Mesendoderm (in vitro differentiated cells): Measurements from ENCODE around the gene RAB44.

ENCODE experiments used
- DNase-seq: peaks from one replicate; pipeline ENCODE4 v3.0.0; 2013
- H2AK5ac ChIP-seq: 2 replicates; pipeline ENCODE4 v1.6.1; 2013; ENCODE audit warnings: low read length, inconsistent platforms
- H2BK120ac ChIP-seq: 2 replicates; pipeline ENCODE4 v1.6.1; 2013; ENCODE audit warnings: low read depth, mild to moderate bottlenecking, low read length, moderate library complexity, mixed read lengths
- H2BK15ac ChIP-seq: replicated peaks from 2 replicates; pipeline ENCODE4 v1.6.1; 2013; ENCODE audit warnings: low read depth, mild to moderate bottlenecking, moderate library complexity
- H2BK5ac ChIP-seq: 2 replicates; pipeline ENCODE4 v1.6.1; 2013; ENCODE audit warnings: low read length, inconsistent platforms
- H3K18ac ChIP-seq: 2 replicates; pipeline ENCODE4 v1.6.1; 2013; ENCODE audit warnings: mild to moderate bottlenecking, low read length, mixed read lengths
- H3K23ac ChIP-seq: one replicate; pipeline ENCODE4 v1.6.1; 2013; ENCODE audit warnings: low read length
- H3K27ac ChIP-seq: 2 replicates; pipeline ENCODE4 v1.5.1; 2013; ENCODE audit warnings: low read depth, mild to moderate bottlenecking, inconsistent platforms, low read length, moderate library complexity
- H3K27me3 ChIP-seq: 2 replicates; pipeline ENCODE4 v1.6.1; 2013; ENCODE audit warnings: low read length, control low read depth, mild to moderate bottlenecking, inconsistent platforms; ENCODE audit not compliant: insufficient read depth, poor library complexity
- H3K36me3 ChIP-seq: 2 replicates; pipeline ENCODE4 v1.6.1; 2013; ENCODE audit warnings: low read length, inconsistent platforms; ENCODE audit not compliant: control insufficient read depth, insufficient read depth
- H3K4ac ChIP-seq: one replicate; pipeline ENCODE4 v1.6.1; 2013; ENCODE audit warnings: low read depth, mild to moderate bottlenecking, low read length, moderate library complexity
- H3K4me1 ChIP-seq: 2 replicates; pipeline ENCODE4 v1.6.1; 2013; ENCODE audit warnings: low read depth, low read length, inconsistent platforms; ENCODE audit not compliant: control insufficient read depth
- H3K4me2 ChIP-seq: 2 replicates; pipeline ENCODE4 v1.6.1; 2013; ENCODE audit warnings: low read length
- H3K4me3 ChIP-seq: 2 replicates; pipeline ENCODE4 v1.5.1; 2013; ENCODE audit warnings: mild to moderate bottlenecking, low read length
- H3K56ac ChIP-seq: one replicate; pipeline ENCODE4 v1.6.1; 2013; ENCODE audit warnings: low read length
- H3K79me1 ChIP-seq: 2 replicates; pipeline ENCODE4 v1.6.1; 2013; ENCODE audit warnings: low read length, inconsistent platforms
- H3K79me2 ChIP-seq: 2 replicates; pipeline ENCODE4 v1.6.1; 2013; ENCODE audit warnings: mild to moderate bottlenecking, low read length; ENCODE audit not compliant: control insufficient read depth, insufficient read depth
- H3K9ac ChIP-seq: 2 replicates; pipeline ENCODE4 v1.6.1; 2013; ENCODE audit warnings: low read length, inconsistent platforms
- H4K5ac ChIP-seq: one replicate; pipeline ENCODE4 v1.6.1; 2013; ENCODE audit warnings: low read length
- H4K8ac ChIP-seq: one replicate; pipeline ENCODE4 v1.6.1; 2013; ENCODE audit warnings: low read depth, mild to moderate bottlenecking, control low read depth, low read length, moderate library complexity
- WGBS: extraction: QIAGEN DNeasy Blood & Tissue Kit; methylation state at CpG from one replicate; pipeline ENCODE4 v1.1.7; 2013; ENCODE audit warnings: low lambda C conversion rate, missing lambda C conversion rate; ENCODE audit not compliant: insufficient coverage; ENCODE audit errors: extremely low coverage; 5-methylcytosine and 5-hydroxymethylcytosine counted together

RAB44 gene

GRCh38 chr6:36729161-36729524, 31.5 kb downstream of the RAB44 start:
- WGBS = no CpG with 5 or more reads among the region's 3 CpGs

GRCh38 chr6:36730424-36731380, 33.1 kb downstream of the RAB44 start:
- no peaks in the 10 kb centered on the region for H3K27me3 ChIP-seq
- no peaks in the 10 kb centered on the region for H3K36me3 ChIP-seq
- no peak overlapping the region for H3K56ac ChIP-seq
- no peak overlapping the region for H2BK15ac ChIP-seq
- H4K5ac ChIP-seq = no peak overlapping the region
- H3K4ac ChIP-seq = no peak overlapping the region
- H2AK5ac ChIP-seq = no peak overlapping the region
- no peak overlapping the region for H2BK5ac ChIP-seq
- no peaks in the 10 kb centered on the region for H3K79me2 ChIP-seq
- H2BK120ac ChIP-seq = no peak overlapping the region
- H3K18ac ChIP-seq = no peak overlapping the region
- no peak overlapping the region for H3K23ac ChIP-seq
- H3K79me1 ChIP-seq = no peaks in the 10 kb centered on the region
- no peak overlapping the region for H3K4me3 ChIP-seq
- H3K4me2 ChIP-seq = no peak overlapping the region
- no peaks in the 10 kb centered on the region for H3K4me1 ChIP-seq
- H3K27ac ChIP-seq = no peak overlapping the region
- no CpG with 5 or more reads among the region's 15 CpGs for WGBS
- H4K8ac ChIP-seq = no peak overlapping the region
- DNase-seq = no peak
- no peak overlapping the region for H3K9ac ChIP-seq

More at GRCh38 chr6:36729161-36729524, 31.5 kb downstream of the RAB44 start:
- no peak overlapping the region for H3K18ac ChIP-seq
- H3K27me3 ChIP-seq = no peaks in the 10 kb centered on the region
- no peak overlapping the region for H3K4me2 ChIP-seq
- no peak for DNase-seq
- H2BK120ac ChIP-seq = no peak overlapping the region
- no peak overlapping the region for H2BK15ac ChIP-seq
- H2BK5ac ChIP-seq = no peak overlapping the region
- H2AK5ac ChIP-seq = no peak overlapping the region
- H3K79me2 ChIP-seq = no peaks in the 10 kb centered on the region
- H3K4ac ChIP-seq = no peak overlapping the region
- no peaks in the 10 kb centered on the region for H3K36me3 ChIP-seq
- no peak overlapping the region for H3K4me3 ChIP-seq
- no peak overlapping the region for H4K5ac ChIP-seq
- H3K23ac ChIP-seq = no peak overlapping the region
- no peaks in the 10 kb centered on the region for H3K4me1 ChIP-seq
- no peak overlapping the region for H3K9ac ChIP-seq
- no peaks in the 10 kb centered on the region for H3K79me1 ChIP-seq
- H3K27ac ChIP-seq = no peak overlapping the region
- no peak overlapping the region for H3K56ac ChIP-seq
- H4K8ac ChIP-seq = no peak overlapping the region

- Histone ChIP-seq H2BK15ac (no peak overlapping the region), H3K36me3 (no peaks in the 10 kb centered on the region), H3K79me2 (no peaks in the 10 kb centered on the region), H3K18ac (no peak overlapping the region), H3K4ac (no peak overlapping the region), H2AK5ac (no peak overlapping the region), H3K9ac (no peak overlapping the region), H2BK120ac (no peak overlapping the region), H3K79me1 (no peaks in the 10 kb centered on the region), H2BK5ac (no peak overlapping the region), H3K23ac (no peak overlapping the region), H3K56ac (no peak overlapping the region), H3K27ac (no peak overlapping the region), H4K8ac (no peak overlapping the region), H3K4me3 (no peak overlapping the region), H3K4me2 (no peak overlapping the region), H4K5ac (no peak overlapping the region), H3K27me3 (no peaks in the 10 kb centered on the region), H3K4me1 (no peaks in the 10 kb centered on the region)
- peak; percentile 31 for DNase-seq
- no CpG with 5 or more reads among the region's 12 CpGs for WGBS
Observed at GRCh38 chr6:36731622-36732310, 34.1 kb downstream of the RAB44 start.

GRCh38 chr6:36733300-36733699, 35.7 kb downstream of the RAB44 start:
- H3K23ac ChIP-seq = no peak overlapping the region
- H4K5ac ChIP-seq = no peak overlapping the region
- H2BK5ac ChIP-seq = no peak overlapping the region
- no peak overlapping the region for H2AK5ac ChIP-seq
- no peak overlapping the region for H3K56ac ChIP-seq
- no peak overlapping the region for H3K9ac ChIP-seq
- H4K8ac ChIP-seq = no peak overlapping the region
- H3K36me3 ChIP-seq = no peaks in the 10 kb centered on the region
- no peaks in the 10 kb centered on the region for H3K79me2 ChIP-seq
- no peak for DNase-seq
- H3K27me3 ChIP-seq = no peaks in the 10 kb centered on the region
- WGBS = no CpG with 5 or more reads among the region's 5 CpGs
- no peak overlapping the region for H2BK120ac ChIP-seq
- no peak overlapping the region for H3K18ac ChIP-seq
- H3K4me2 ChIP-seq = no peak overlapping the region
- H3K4ac ChIP-seq = no peak overlapping the region
- H2BK15ac ChIP-seq = no peak overlapping the region
- no peak overlapping the region for H3K27ac ChIP-seq
- no peaks in the 10 kb centered on the region for H3K79me1 ChIP-seq
- H3K4me1 ChIP-seq = no peaks in the 10 kb centered on the region
- H3K4me3 ChIP-seq = no peak overlapping the region

- no peak overlapping the region for H3K56ac ChIP-seq
- DNase-seq = no peak
- H2BK15ac ChIP-seq = no peak overlapping the region
- no peak overlapping the region for H2AK5ac ChIP-seq
- no peaks in the 10 kb centered on the region for H3K27me3 ChIP-seq
- no CpG with 5 or more reads among the region's 7 CpGs for WGBS
- no peak overlapping the region for H3K27ac ChIP-seq
- no peak overlapping the region for H4K5ac ChIP-seq
- H2BK5ac ChIP-seq = no peak overlapping the region
- no peak overlapping the region for H3K4me2 ChIP-seq
- no peaks in the 10 kb centered on the region for H3K79me1 ChIP-seq
- no peak overlapping the region for H3K18ac ChIP-seq
- H3K4ac ChIP-seq = no peak overlapping the region
- H3K36me3 ChIP-seq = no peaks in the 10 kb centered on the region
- no peak overlapping the region for H2BK120ac ChIP-seq
- H3K4me1 ChIP-seq = no peaks in the 10 kb centered on the region
- no peak overlapping the region for H3K4me3 ChIP-seq
- H3K9ac ChIP-seq = no peak overlapping the region
- no peak overlapping the region for H3K23ac ChIP-seq
- H3K79me2 ChIP-seq = no peaks in the 10 kb centered on the region
- no peak overlapping the region for H4K8ac ChIP-seq
Observed at GRCh38 chr6:36734486-36735060, 36.9 kb downstream of the RAB44 start.
